HepG2 (cell line): ENCODE data around the gene CCT8. TPM values are rescaled to one million over a fixed set of nuclear protein-coding genes. Genes with fewer than 3 reads are reported as not detected.

ENCODE experiments used
- BHLHE40 ChIP-seq: IDR thresholded peaks from 2 replicates; pipeline ENCODE4 v1.6.1; 2011; ENCODE audit warnings: low read length, improper control_type of control experiment
- JUN ChIP-seq: sonication (generic); formaldehyde crosslinking; IDR thresholded peaks from 2 replicates; pipeline ENCODE4 v1.4.0; 2020; ENCODE audit warnings: mild to moderate bottlenecking, missing genetic modification reagents
- MEIS1 ChIP-seq: sonication (generic); formaldehyde crosslinking; IDR thresholded peaks from 2 replicates; pipeline ENCODE4 v1.9.0; 2021; ENCODE audit warnings: mild to moderate bottlenecking, missing genetic modification reagents, moderate library complexity, borderline replicate concordance
- NPAS2 ChIP-seq: sonication (generic); formaldehyde crosslinking; IDR thresholded peaks from 2 replicates; pipeline ENCODE4 v1.8.0; 2022; ENCODE audit warnings: mild to moderate bottlenecking, missing genetic modification reagents, borderline replicate concordance
- PBX2 ChIP-seq: IDR thresholded peaks from 2 replicates; pipeline ENCODE4 v1.6.1; 2016; ENCODE audit warnings: control low read depth
- POLR2AphosphoS5 ChIP-seq: IDR thresholded peaks from 2 replicates; pipeline ENCODE4 v1.6.1; 2012; ENCODE audit warnings: low read depth, low read length
- SMARCC2 ChIP-seq: fragments of 450-650 bp; IDR thresholded peaks from 2 replicates; pipeline ENCODE4 v1.6.1; 2017; ENCODE audit warnings: antibody characterized with exemption, mild to moderate bottlenecking
- SNAI1 ChIP-seq: sonication (generic); formaldehyde crosslinking; IDR thresholded peaks from 2 replicates; pipeline ENCODE4 v1.5.0; 2020; ENCODE audit warnings: mild to moderate bottlenecking, missing genetic modification reagents, borderline replicate concordance
- SP140L ChIP-seq: sonication (generic); formaldehyde crosslinking; IDR thresholded peaks from 2 replicates; pipeline ENCODE4 v1.4.0; 2020; ENCODE audit warnings: missing genetic modification reagents, borderline replicate concordance
- SRSF4 ChIP-seq: fragments of 200-400 bp; formaldehyde crosslinking; IDR thresholded peaks from one replicate; pipeline ENCODE4 v1.6.1; 2018; ENCODE audit warnings: mild to moderate bottlenecking, low read depth, low read length, moderate library complexity; ENCODE audit not compliant: poor library complexity, severe bottlenecking
- TAF15 ChIP-seq: fragments of 200-400 bp; formaldehyde crosslinking; IDR thresholded peaks from one replicate; pipeline ENCODE4 v1.6.1; 2018; ENCODE audit warnings: mild to moderate bottlenecking, low read depth, low read length; ENCODE audit not compliant: poor library complexity, severe bottlenecking
- TRIM24 ChIP-seq: sonication (generic); formaldehyde crosslinking; IDR thresholded peaks from 2 replicates; pipeline ENCODE4 v1.8.0; 2022; ENCODE audit warnings: mild to moderate bottlenecking, missing genetic modification reagents
- U2AF1 ChIP-seq: fragments of 200-400 bp; formaldehyde crosslinking; optimal IDR thresholded peaks from 2 replicates; pipeline ENCODE3; 2017; ENCODE audit warnings: mild to moderate bottlenecking, low read depth, low read length
- WIZ ChIP-seq: sonication (generic); formaldehyde crosslinking; IDR thresholded peaks from 2 replicates; pipeline ENCODE4 v1.5.1; 2020; ENCODE audit warnings: mild to moderate bottlenecking, missing genetic modification reagents
- YEATS2 ChIP-seq: sonication (generic); formaldehyde crosslinking; IDR thresholded peaks from 2 replicates; pipeline ENCODE4 v1.4.0; 2020; ENCODE audit warnings: missing genetic modification reagents, borderline replicate concordance
- ZBTB7A ChIP-seq: sonication (generic); formaldehyde crosslinking; IDR thresholded peaks from 2 replicates; pipeline ENCODE4 v1.8.0; 2022; ENCODE audit warnings: mild to moderate bottlenecking, missing genetic modification reagents
- ZGPAT ChIP-seq: IDR thresholded peaks from 2 replicates; pipeline ENCODE4 v1.6.1; 2016; ENCODE audit warnings: mild to moderate bottlenecking
- ZNF234 ChIP-seq: sonication (generic); formaldehyde crosslinking; conservative IDR thresholded peaks from 2 replicates; pipeline ENCODE4 v1.5.1; 2020; ENCODE audit warnings: mild to moderate bottlenecking, missing genetic modification reagents
- ZNF296 ChIP-seq: sonication (generic); formaldehyde crosslinking; conservative IDR thresholded peaks from 2 replicates; pipeline ENCODE4 v1.5.0; 2020; ENCODE audit warnings: mild to moderate bottlenecking, missing genetic modification reagents
- ZNF34 ChIP-seq: sonication (generic); formaldehyde crosslinking; IDR thresholded peaks from 2 replicates; pipeline ENCODE4 v1.4.0; 2020; ENCODE audit warnings: mild to moderate bottlenecking, missing genetic modification reagents, borderline replicate concordance
- ZNF367 ChIP-seq: sonication (generic); formaldehyde crosslinking; IDR thresholded peaks from 2 replicates; pipeline ENCODE4 v1.4.0; 2020; ENCODE audit warnings: missing genetic modification reagents, borderline replicate concordance
- ZNF570 ChIP-seq: sonication (generic); formaldehyde crosslinking; IDR thresholded peaks from 2 replicates; pipeline ENCODE4 v1.4.0; 2020; ENCODE audit warnings: mild to moderate bottlenecking, missing genetic modification reagents, borderline replicate concordance
- polyA plus RNA-seq, 8 experiments: library from polyadenylated mRNA; depleted of rRNA in 3 of 8; stranded (reverse) in 7 of 8; unstranded in 1 of 8; fragments of >200 nt; fragmentation: Illumina TruSeq in 4 of 8; extraction: Trizol in 4 of 8; gene quantifications; 2 replicates each; pipeline versions ENCODE4 v1.2.1 to v1.2.3, GENCODE V29; 2011 to 2016; ENCODE audit warnings: low read depth in 4 of 8, missing spikeins in 1 of 8, mixed read lengths in 1 of 8; ENCODE audit not compliant: insufficient read depth in 1 of 8
- total RNA-seq, 5 experiments: library from RNA; depleted of rRNA; stranded (reverse); fragments of >200 nt; fragmentation: Illumina TruSeq; extraction: Trizol; gene quantifications; 2 replicates each; pipeline ENCODE4 v1.2.3, GENCODE V29; 2016; ENCODE audit warnings: low read depth in 1 of 5
- TF ChIP-seq, protein P1 (sequence below): sonication (generic); formaldehyde crosslinking; IDR thresholded peaks from 2 replicates; pipeline ENCODE4 v1.5.1; 2020; ENCODE audit warnings: mild to moderate bottlenecking, missing genetic modification reagents, borderline replicate concordance
- TF ChIP-seq, protein P2 (sequence below): sonication (generic); formaldehyde crosslinking; IDR thresholded peaks from 2 replicates; pipeline ENCODE4 v1.8.0; 2022; ENCODE audit warnings: missing genetic modification reagents, mild to moderate bottlenecking, inconsistent platforms, borderline replicate concordance
- TF ChIP-seq, protein P3 (sequence below): sonication (generic); formaldehyde crosslinking; IDR thresholded peaks from 2 replicates; pipeline ENCODE4 v1.8.1; 2023; ENCODE audit warnings: missing genetic modification reagents, mild to moderate bottlenecking, borderline replicate concordance

Gene CCT8
- total and polyA plus RNA-seq, 2 of the 13 experiments (the other 11 are each of a cell fraction or from before 2014, with no cell fraction given) = 127 to 325 TPM

DNA sequence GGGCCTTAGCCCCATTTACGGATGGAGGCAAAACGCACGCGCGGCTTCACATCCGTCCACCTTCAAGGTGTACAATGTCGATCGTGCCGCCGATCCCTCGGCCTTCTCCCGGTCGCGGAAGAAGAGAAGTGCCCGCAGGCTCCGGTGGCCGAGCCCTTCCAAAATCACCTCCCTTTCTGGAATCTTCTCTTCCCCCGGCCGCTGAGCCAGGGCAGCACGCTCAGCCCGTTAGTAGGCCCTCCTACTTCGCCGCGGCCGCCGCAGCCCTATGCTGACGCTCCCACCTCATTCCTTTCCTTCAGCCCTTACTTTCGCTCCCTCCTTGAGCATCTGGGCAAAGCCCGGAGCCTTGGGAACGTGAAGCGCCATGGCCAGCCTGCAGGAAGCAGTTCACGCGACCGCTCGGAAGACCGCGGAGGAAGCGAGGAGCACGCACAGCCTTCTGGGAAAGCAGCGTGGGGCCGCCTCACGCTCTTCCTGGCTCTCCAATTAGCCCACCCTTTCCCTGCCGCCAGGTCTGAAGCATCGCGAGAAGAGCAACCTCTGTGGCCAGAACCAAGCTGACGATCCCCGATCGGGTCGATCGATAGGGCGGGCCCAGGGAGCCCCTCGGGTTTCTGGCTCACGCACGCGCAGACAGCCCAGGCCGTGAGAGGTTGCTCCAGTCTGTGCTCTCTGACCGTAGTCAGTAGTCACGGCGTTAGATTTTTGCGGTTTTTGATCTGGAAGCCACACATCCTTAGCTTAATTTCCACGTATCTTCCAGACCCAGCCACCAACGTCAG lies at the start of gene CCT8 (continued):
- TF ChIP-seq PBX2 (no peak), TRIM24 (CRISPR knock-in tag) (no peak), WIZ (CRISPR knock-in tag) (no peak), ZGPAT (CRISPR knock-in tag) (peak; percentile 91), NPAS2 (CRISPR knock-in tag) (no peak), TAF15 (no peak), ZNF367 (CRISPR knock-in tag) (peak; percentile 28; the same call in 1 of the 2 replicates), ZNF296 (CRISPR knock-in tag) (no peak), U2AF1 (peak; percentile 96), SNAI1 (CRISPR knock-in tag) (peak; percentile 37; the same call in 1 of the 2 replicates), YEATS2 (CRISPR knock-in tag) (peak; percentile 100), ZBTB7A (no peak), POLR2AphosphoS5 (peak; percentile 98), BHLHE40 (peak; percentile 76), ZNF570 (CRISPR knock-in tag) (no peak), JUN (CRISPR knock-in tag) (no peak), MEIS1 (0 out of 2 replicates have a peak, but pooled peaks have one; percentile 66), ZNF234 (CRISPR knock-in tag) (no peak), SMARCC2 (no peak), ZNF34 (CRISPR knock-in tag) (peak; percentile 82; the same call in 1 of the 2 replicates), SP140L (CRISPR knock-in tag) (no peak), SRSF4 (no peak)
- TF ChIP-seq, protein P1, sequence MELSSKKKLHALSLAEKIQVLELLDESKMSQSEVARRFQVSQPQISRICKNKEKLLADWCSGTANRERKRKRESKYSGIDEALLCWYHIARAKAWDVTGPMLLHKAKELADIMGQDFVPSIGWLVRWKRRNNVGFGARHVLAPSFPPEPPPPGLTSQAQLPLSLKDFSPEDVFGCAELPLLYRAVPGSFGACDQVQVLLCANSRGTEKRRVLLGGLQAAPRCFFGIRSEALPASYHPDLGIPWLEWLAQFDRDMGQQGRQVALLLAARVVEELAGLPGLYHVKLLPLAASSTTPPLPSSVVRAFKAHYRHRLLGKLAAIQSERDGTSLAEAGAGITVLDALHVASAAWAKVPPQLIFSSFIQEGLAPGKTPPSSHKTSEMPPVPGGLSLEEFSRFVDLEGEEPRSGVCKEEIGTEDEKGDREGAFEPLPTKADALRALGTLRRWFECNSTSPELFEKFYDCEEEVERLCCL (CRISPR knock-in tag) = peak; percentile 92; the same call in 1 of the 2 replicates
- TF ChIP-seq, protein P2, sequence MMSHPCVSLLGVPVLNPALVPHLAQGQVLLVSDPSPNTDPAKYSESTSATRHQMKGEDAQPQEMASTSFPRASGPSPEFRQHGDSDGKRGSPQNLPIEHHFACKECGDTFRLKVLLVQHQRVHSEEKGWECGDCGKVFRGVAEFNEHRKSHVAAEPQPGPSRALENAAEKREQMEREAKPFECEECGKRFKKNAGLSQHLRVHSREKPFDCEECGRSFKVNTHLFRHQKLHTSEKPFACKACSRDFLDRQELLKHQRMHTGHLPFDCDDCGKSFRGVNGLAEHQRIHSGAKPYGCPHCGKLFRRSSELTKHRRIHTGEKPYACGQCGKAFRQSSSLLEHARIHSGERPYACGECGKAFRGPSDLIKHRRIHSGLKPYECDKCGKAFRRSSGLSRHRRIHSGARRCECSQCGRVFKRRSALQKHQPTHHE = peak; percentile 88
- TF ChIP-seq, protein P3, sequence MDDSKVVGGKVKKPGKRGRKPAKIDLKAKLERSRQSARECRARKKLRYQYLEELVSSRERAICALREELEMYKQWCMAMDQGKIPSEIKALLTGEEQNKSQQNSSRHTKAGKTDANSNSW (CRISPR knock-in tag) = 0 out of 2 replicates have a peak, but pooled peaks have one; percentile 67
